OCI-LY3 (cell line): ENCODE data around the gene ERF.

Source experiments
- H2AFZ ChIP-seq: fragments of 200-600, 300-600 bp; shearing (Covaris generic); 2 replicates; pipeline ENCODE4 v1.6.0; 2014; ENCODE audit warnings: antibody characterized with exemption, low read depth, low read length
- H3K27ac ChIP-seq: fragments of 200-600, 300-600 bp; sonication (generic); 2 replicates; pipeline ENCODE4 v1.5.1; 2014; ENCODE audit warnings: mild to moderate bottlenecking, low read length, moderate library complexity, mixed read lengths
- H3K27me3 ChIP-seq: fragments of 200-600, 300-600 bp; sonication (generic); 2 replicates; pipeline ENCODE4 v1.6.1; 2014; ENCODE audit warnings: low read depth, low read length, mixed read lengths
- H3K36me3 ChIP-seq: fragments of 200-600, 300-600 bp; sonication (generic); replicated peaks from 2 replicates; pipeline ENCODE3; 2014; ENCODE audit warnings: low read depth, low read length, mixed read lengths
- H3K4me1 ChIP-seq: fragments of 300-600, 200-600 bp; sonication (generic); 2 replicates; pipeline ENCODE4 v1.6.1; 2014; ENCODE audit warnings: low read length, mixed read lengths
- H3K4me2 ChIP-seq: fragments of 200-600, 300-600 bp; sonication (generic); 2 replicates; pipeline ENCODE4 v1.6.1; 2014; ENCODE audit warnings: low read length, mixed read lengths
- H3K4me3 ChIP-seq: fragments of 300-600, 200-600 bp; sonication (generic); 2 replicates; pipeline ENCODE4 v1.5.1; 2014; ENCODE audit warnings: antibody characterized with exemption, mild to moderate bottlenecking, low read length, moderate library complexity
- H3K79me2 ChIP-seq: fragments of 300-600, 200-600 bp; shearing (Covaris generic); 2 replicates; pipeline ENCODE4 v1.6.1; 2014; ENCODE audit warnings: mild to moderate bottlenecking, low read length, mixed read lengths
- H3K9ac ChIP-seq: fragments of 300-600, 200-600 bp; shearing (Covaris generic); 2 replicates; pipeline ENCODE4 v1.6.0; 2014; ENCODE audit warnings: mild to moderate bottlenecking, low read length, moderate library complexity
- H3K9me3 ChIP-seq: fragments of 200-600, 300-600 bp; shearing (Covaris generic); 2 replicates; pipeline ENCODE4 v1.6.1; 2014; ENCODE audit warnings: low read length, mixed read lengths; ENCODE audit not compliant: insufficient read depth
- H4K20me1 ChIP-seq: fragments of 200-600, 300-600 bp; sonication (generic); 2 replicates; pipeline ENCODE4 v1.6.1; 2016; ENCODE audit warnings: low read length, mixed read lengths; ENCODE audit not compliant: insufficient read depth
- CTCF ChIP-seq: fragments of 200-600, 300-600 bp; sonication (generic); IDR thresholded peaks from 2 replicates; pipeline ENCODE4 v1.5.1; 2014; ENCODE audit warnings: antibody characterized with exemption, low read length, low read depth
- EZH2phosphoT487 ChIP-seq: fragments of 200-600 bp; shearing (Covaris generic); IDR thresholded peaks from 2 replicates; pipeline ENCODE4 v1.6.1; 2018; ENCODE audit warnings: antibody characterized with exemption, mixed run types, low read depth

Gene ERF

DNA sequence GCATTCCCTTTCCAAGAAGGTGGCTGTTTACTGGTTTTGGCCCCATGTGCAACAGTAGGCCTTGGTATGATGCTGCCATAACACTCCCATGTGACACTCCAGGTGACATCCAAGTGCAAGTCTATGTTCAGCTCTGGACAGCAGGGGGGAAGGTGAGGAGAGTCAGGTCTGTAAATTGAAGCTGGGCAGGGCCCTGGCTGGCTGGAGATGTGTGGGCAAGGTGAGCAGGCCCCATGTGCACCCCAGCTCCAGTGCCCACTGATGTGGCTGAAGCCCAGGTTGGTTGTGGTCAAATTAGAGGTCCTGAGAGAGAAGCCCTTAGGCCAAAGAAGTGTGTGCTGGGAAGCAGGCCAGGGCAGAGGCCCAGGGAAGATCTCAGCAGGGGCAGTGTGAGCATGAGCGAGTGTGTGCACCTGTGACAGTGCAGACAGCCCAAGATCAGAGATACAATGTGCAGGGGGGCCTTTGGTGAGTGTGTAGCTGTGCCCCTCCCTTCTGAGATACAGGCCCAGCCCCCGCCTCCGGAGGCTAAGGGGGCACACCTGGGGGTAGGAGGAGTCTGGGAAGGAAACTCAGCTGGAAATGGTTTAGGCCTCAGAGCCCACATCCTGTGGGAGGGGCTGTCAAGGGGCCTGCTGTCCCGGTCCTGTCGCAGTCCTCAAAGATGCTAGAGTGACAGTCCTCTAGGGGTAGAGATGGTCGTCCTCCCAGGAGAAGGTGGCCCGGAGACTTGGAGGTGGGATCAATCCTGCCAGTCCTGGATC, 56.1 kb downstream of the ERF start:
- Histone ChIP-seq H2AFZ (no peak overlapping the region), H3K9ac (peak overlapping the region; percentile 12; the same call in 1 of the 2 replicates), H3K36me3 (peaks cover 64% of the 10 kb centered on the region), H4K20me1 (no peaks in the 10 kb centered on the region), H3K79me2 (peaks cover 27% of the 10 kb centered on the region), H3K4me1 (peaks cover 61% of the 10 kb centered on the region), H3K9me3 (0 out of 2 replicates have a peak, but pooled peaks cover under 1% of the 10 kb centered on the region), H3K27me3 (no peaks in the 10 kb centered on the region), H3K4me3 (no peak overlapping the region), H3K4me2 (peak overlapping the region; percentile 21; the same call in 1 of the 2 replicates), H3K27ac (peak overlapping the region; percentile 93; the same call in 1 of the 2 replicates)
- TF ChIP-seq EZH2phosphoT487 = no peak
- no peak for TF ChIP-seq CTCF
